HL-60 (cell line): ENCODE measurements around the gene FASTK.

Experiments
- GABPA ChIP-seq: IDR thresholded peaks from 2 replicates; pipeline ENCODE4 v1.6.1; 2012; ENCODE audit warnings: low read depth
- POLR2AphosphoS5 ChIP-seq: IDR thresholded peaks from 2 replicates; pipeline ENCODE4 v1.6.1; 2012; ENCODE audit warnings: low read depth
- SPI1 ChIP-seq: IDR thresholded peaks from 2 replicates; pipeline ENCODE4 v1.6.1; 2012; ENCODE audit warnings: low read depth, mild to moderate bottlenecking, borderline replicate concordance
- TF ChIP-seq, protein P1 (sequence below): IDR thresholded peaks from one replicate; pipeline ENCODE4 v1.5.1; 2011; ENCODE audit warnings: low read length, control low read depth, inconsistent platforms; ENCODE audit not compliant: insufficient read depth
- TF ChIP-seq, protein P2 (sequence below): IDR thresholded peaks from 2 replicates; pipeline ENCODE4 v1.6.1; 2012; ENCODE audit warnings: low read depth; ENCODE audit not compliant: insufficient replicate concordance

DNA sequence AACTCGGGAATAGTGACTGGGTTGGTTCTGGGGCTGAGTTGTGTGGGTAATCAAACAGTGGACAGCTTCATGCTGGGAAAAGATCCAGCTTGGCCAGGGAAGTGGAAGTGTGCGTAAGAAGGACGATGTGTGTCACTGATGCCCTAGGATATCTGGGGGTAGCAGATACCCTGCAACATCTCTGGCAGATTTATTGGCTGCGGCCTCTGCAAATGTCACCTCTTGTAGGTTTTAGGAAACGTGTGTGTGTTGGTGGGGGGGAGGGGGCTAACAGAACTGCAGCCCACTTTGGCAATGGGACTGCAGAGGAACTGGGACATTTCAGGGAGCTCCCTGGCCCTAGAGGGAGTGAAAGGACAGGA is 4.7 kb upstream of the FASTK start:
- TF ChIP-seq, protein P1, sequence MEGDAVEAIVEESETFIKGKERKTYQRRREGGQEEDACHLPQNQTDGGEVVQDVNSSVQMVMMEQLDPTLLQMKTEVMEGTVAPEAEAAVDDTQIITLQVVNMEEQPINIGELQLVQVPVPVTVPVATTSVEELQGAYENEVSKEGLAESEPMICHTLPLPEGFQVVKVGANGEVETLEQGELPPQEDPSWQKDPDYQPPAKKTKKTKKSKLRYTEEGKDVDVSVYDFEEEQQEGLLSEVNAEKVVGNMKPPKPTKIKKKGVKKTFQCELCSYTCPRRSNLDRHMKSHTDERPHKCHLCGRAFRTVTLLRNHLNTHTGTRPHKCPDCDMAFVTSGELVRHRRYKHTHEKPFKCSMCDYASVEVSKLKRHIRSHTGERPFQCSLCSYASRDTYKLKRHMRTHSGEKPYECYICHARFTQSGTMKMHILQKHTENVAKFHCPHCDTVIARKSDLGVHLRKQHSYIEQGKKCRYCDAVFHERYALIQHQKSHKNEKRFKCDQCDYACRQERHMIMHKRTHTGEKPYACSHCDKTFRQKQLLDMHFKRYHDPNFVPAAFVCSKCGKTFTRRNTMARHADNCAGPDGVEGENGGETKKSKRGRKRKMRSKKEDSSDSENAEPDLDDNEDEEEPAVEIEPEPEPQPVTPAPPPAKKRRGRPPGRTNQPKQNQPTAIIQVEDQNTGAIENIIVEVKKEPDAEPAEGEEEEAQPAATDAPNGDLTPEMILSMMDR: no peak
- TF ChIP-seq POLR2AphosphoS5 (no peak), SPI1 (no peak), GABPA (no peak)
- TF ChIP-seq, protein P2, sequence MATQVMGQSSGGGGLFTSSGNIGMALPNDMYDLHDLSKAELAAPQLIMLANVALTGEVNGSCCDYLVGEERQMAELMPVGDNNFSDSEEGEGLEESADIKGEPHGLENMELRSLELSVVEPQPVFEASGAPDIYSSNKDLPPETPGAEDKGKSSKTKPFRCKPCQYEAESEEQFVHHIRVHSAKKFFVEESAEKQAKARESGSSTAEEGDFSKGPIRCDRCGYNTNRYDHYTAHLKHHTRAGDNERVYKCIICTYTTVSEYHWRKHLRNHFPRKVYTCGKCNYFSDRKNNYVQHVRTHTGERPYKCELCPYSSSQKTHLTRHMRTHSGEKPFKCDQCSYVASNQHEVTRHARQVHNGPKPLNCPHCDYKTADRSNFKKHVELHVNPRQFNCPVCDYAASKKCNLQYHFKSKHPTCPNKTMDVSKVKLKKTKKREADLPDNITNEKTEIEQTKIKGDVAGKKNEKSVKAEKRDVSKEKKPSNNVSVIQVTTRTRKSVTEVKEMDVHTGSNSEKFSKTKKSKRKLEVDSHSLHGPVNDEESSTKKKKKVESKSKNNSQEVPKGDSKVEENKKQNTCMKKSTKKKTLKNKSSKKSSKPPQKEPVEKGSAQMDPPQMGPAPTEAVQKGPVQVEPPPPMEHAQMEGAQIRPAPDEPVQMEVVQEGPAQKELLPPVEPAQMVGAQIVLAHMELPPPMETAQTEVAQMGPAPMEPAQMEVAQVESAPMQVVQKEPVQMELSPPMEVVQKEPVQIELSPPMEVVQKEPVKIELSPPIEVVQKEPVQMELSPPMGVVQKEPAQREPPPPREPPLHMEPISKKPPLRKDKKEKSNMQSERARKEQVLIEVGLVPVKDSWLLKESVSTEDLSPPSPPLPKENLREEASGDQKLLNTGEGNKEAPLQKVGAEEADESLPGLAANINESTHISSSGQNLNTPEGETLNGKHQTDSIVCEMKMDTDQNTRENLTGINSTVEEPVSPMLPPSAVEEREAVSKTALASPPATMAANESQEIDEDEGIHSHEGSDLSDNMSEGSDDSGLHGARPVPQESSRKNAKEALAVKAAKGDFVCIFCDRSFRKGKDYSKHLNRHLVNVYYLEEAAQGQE: no peak
